Activated naive CD4-positive, alpha-beta T cell treated with anti-CD3 and anti-CD28 coated beads for 36 hours (primary cell): Measurements from ENCODE around the gene CAMK2D. TPM values are rescaled to one million over a fixed set of nuclear protein-coding genes. Genes with fewer than 3 reads are reported as not detected.

Source experiments
- CTCF ChIA-PET: fragments of 350-600 bp; sonication (Branson Sonifier 250); formaldehyde crosslinking; loops from one replicate; lab custom pipeline; 2021; ENCODE audit warnings: antibody characterized with exemption; lab: Charles Lee
- DNase-seq: peaks from one replicate; pipeline ENCODE4 v3.0.0-alpha.2; 2020
- H3K27ac Mint-ChIP-seq: one replicate; pipeline ENCODE4 v1.8.0; 2021; ENCODE audit warnings: mild to moderate bottlenecking, mixed read lengths
- H3K27me3 Mint-ChIP-seq: one replicate; pipeline ENCODE4 v1.8.0; 2021; ENCODE audit warnings: low read depth, mixed read lengths
- H3K36me3 Mint-ChIP-seq: one replicate; pipeline ENCODE4 v1.8.0; 2021; ENCODE audit warnings: low read depth, mixed read lengths
- H3K4me1 Mint-ChIP-seq: one replicate; pipeline ENCODE4 v1.8.0; 2021; ENCODE audit warnings: low read depth, mixed read lengths
- H3K4me3 Mint-ChIP-seq: one replicate; pipeline ENCODE4 v1.8.0; 2021; ENCODE audit warnings: mild to moderate bottlenecking, moderate library complexity, mixed read lengths
- H3K9me3 Mint-ChIP-seq: one replicate; pipeline ENCODE4 v1.8.0; 2021; ENCODE audit warnings: mixed read lengths
- intact Hi-C: fragments of 100-400 bp; cut with micrococcal nuclease; formaldehyde crosslinking; loops from one replicate; pipeline ENCODE4 v1.15.1; 2023
- total RNA-seq, 2 experiments: library from RNA; stranded (reverse); gene quantifications; one replicate each; pipeline ENCODE4 v1.2.3, GENCODE V29; 2021

Gene CAMK2D
- total RNA-seq, 2 experiments from 2014 or later, result 75.7 to 78.3 TPM

DNA sequence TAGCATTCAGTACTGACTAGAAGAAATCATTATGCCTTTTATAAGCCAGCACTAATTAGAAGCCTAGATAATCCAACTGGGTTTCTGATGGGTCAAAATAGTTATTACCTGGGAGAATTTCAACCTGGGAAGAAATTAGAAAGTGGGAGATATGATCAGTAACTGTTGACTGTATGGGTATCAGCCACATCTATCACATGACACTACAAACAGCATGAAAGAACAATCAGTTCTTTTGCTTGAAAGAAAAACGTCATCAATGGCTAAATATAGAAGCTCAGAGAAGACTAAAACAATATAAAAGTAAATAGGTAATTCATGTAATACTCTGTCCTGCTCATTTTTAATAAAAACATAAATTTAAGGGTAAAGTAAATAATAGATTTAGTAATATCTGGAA lies 145.1 kb downstream of the CAMK2D start:
- Mint-ChIP-seq H3K4me3 (no peak overlapping the region), H3K27me3 (no peaks in the 10 kb centered on the region), H3K27ac (no peak overlapping the region), H3K36me3 (peaks cover 3% of the 10 kb centered on the region), H3K4me1 (peaks cover 20% of the 10 kb centered on the region), H3K9me3 (no peaks in the 10 kb centered on the region)
- no peak for DNase-seq
- intact Hi-C loops, result no loop called here
- CTCF ChIA-PET, result interaction anchor here (0.6 to 0.9 kb wide), 2 partner anchors 68 to 116 kb away, joined by 3 read pairs; no protein-coding TSS in a partner anchor

DNA sequence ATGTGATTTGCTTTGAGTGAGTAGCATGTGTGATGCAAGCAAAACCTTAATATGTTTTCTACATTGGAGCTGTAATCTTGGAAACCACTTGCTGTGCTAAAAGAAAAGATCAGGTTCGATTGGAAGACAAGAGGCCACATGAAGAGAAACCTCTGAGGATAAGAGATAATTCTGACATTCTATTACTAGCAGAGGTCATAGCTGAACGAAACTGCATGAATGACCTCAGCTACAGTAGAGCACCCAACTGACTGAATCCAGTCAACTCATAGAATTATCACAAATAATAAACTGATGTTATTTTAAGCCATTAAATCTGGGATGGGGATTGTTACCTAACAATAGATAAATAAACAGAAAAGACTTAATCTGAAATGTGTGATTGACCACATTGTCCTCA lies 147.1 kb downstream of the CAMK2D start:
- Mint-ChIP-seq H3K27ac (no peak overlapping the region), H3K36me3 (peaks cover 10% of the 10 kb centered on the region), H3K9me3 (no peaks in the 10 kb centered on the region), H3K27me3 (no peaks in the 10 kb centered on the region), H3K4me3 (no peak overlapping the region), H3K4me1 (peaks cover 18% of the 10 kb centered on the region)
- DNase-seq, result no peak
- intact Hi-C loops, result no loop called here
- CTCF ChIA-PET, result interaction anchor here (0.7 kb wide), 1 partner anchor 30 kb away, joined by 3 read pairs; no protein-coding TSS in a partner anchor

DNA sequence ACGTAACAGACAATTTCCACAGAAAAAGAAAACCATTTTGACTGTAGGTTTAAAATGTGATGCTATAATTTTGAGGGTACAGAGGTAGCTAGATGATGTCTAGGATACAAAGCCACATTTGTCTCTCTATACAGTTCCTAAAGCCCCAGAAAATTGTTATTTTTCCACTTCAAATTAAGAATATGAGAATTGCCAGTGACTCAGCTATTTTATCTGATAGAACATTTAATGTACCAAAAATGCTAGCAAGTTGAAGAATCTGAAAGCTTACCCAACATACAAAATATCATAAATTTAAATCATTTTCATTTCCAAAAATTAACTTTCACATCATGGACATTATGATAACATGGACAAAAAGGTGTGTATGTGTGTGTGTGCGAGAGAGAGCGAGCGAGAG lies 148.0 kb downstream of the CAMK2D start:
- H3K4me3 Mint-ChIP-seq, result no peak overlapping the region
- peaks cover 19% of the 10 kb centered on the region for H3K4me1 Mint-ChIP-seq
- H3K9me3 Mint-ChIP-seq, result no peaks in the 10 kb centered on the region
- no peaks in the 10 kb centered on the region for H3K27me3 Mint-ChIP-seq
- CTCF ChIA-PET, result no interaction called here
- intact Hi-C loops, result no loop called here
- H3K27ac Mint-ChIP-seq, result no peak overlapping the region
- peaks cover 15% of the 10 kb centered on the region for H3K36me3 Mint-ChIP-seq
- DNase-seq, result no peak

DNA sequence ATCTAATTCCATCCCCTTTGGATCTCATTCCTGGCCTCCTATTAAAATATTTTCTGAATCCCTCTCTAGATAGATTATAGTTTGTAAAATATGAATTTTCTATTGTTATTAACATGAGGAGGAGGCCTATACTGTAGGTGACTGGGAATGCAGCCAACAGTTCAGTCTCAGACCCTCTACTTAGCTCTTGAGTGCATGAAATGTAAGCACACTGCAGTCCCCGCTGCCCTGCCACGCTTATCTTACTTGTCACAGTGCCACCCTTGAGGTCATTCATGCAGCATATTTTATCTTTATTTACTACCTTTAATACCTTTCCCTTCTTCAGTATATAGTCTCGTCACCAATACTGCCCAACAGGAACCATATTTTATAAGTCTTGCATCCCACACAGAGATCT lies 151.0 kb downstream of the CAMK2D start:
- intact Hi-C loops, result no loop called here
- no peaks in the 10 kb centered on the region for H3K27me3 Mint-ChIP-seq
- H3K4me3 Mint-ChIP-seq, result no peak overlapping the region
- no peak for DNase-seq
- H3K4me1 Mint-ChIP-seq, result peaks cover 31% of the 10 kb centered on the region
- H3K9me3 Mint-ChIP-seq, result no peaks in the 10 kb centered on the region
- H3K27ac Mint-ChIP-seq, result no peak overlapping the region
- H3K36me3 Mint-ChIP-seq, result peaks cover 41% of the 10 kb centered on the region
- CTCF ChIA-PET, result no interaction called here

DNA sequence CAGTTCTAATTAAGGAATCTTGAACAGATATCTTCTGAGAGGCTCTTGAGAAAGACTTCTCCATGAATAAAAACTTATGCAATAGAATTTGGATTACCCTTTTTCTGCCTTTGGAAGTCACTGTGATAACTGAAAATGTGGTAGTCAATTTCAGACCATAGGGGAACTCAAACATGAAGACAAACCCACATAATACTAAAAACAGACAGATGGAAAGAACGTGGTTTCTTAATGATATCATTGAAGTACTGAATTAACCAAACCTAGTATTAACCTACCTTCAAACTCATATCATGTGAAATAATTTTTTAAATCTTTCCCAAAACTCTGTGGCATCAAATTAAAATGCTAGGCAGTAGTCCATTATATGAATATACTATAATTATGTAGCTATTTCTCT lies 153.5 kb downstream of the CAMK2D start:
- H3K4me3 Mint-ChIP-seq, result no peak overlapping the region
- CTCF ChIA-PET, result no interaction called here
- H3K4me1 Mint-ChIP-seq, result peaks cover 29% of the 10 kb centered on the region
- no peak overlapping the region for H3K27ac Mint-ChIP-seq
- H3K36me3 Mint-ChIP-seq, result peaks cover 47% of the 10 kb centered on the region
- intact Hi-C loops, result loop anchor here (2.0 kb wide), 1 partner anchor 61 kb away; no protein-coding TSS in a partner anchor
- no peaks in the 10 kb centered on the region for H3K27me3 Mint-ChIP-seq
- DNase-seq, result no peak
- peaks cover 5% of the 10 kb centered on the region for H3K9me3 Mint-ChIP-seq

DNA sequence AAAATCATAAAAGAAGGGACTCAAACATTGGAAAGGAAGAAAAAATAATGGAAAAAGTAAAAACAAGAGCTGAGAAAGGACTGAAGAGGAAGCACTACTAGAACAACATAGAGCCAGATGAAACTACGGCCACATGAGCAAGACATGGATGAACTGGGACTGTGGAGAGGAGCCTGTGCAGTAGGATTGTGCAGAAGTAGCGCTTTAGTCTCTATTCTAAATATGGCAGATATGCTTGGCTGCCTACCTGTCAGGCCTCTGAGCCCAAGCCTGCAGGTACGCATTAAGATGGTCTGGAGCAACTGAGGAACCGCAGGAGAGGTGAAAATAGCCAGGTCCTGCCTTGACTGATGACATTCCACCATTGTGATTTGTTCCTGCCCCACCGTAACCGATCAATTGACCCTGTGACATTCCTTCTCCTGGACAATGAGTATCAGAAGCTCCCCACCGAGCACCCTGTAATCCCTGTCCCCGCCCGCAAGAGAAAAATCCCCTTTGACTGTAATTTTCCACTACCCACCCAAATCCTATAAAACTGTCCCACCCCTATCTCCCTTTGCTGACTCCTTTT lies 154.3 kb downstream of the CAMK2D start:
- Mint-ChIP-seq H3K4me3 (no peak overlapping the region), H3K4me1 (peaks cover 31% of the 10 kb centered on the region), H3K27me3 (no peaks in the 10 kb centered on the region), H3K9me3 (peaks cover 5% of the 10 kb centered on the region), H3K36me3 (peaks cover 52% of the 10 kb centered on the region), H3K27ac (no peak overlapping the region)
- intact Hi-C loops, result no loop called here
- DNase-seq, result no peak
- CTCF ChIA-PET, result no interaction called here

DNA sequence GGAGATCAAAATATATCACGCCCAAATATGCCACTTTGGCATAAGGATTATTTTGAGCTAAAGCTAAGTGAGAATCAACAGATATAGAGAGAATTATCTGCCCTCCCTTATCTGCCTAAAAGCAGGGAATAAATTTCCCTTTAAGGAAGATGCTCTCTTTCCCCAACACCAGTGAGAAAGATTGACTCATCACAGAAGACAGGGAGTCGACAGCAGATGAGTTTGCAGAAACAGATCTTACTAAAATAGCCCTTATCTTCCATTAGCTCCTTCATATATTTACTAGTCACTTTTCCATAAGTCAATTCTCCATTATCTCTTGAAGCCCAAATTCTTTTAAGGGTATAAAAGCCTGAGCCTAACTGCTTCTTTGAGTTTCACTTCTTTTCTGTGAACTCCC lies 156.6 kb downstream of the CAMK2D start:
- Mint-ChIP-seq H3K4me3 (no peak overlapping the region), H3K36me3 (peaks cover 52% of the 10 kb centered on the region), H3K4me1 (peaks cover 37% of the 10 kb centered on the region), H3K27me3 (no peaks in the 10 kb centered on the region), H3K9me3 (peaks cover 5% of the 10 kb centered on the region), H3K27ac (no peak overlapping the region)
- intact Hi-C loops, result no loop called here
- CTCF ChIA-PET, result no interaction called here
- DNase-seq, result no peak

DNA sequence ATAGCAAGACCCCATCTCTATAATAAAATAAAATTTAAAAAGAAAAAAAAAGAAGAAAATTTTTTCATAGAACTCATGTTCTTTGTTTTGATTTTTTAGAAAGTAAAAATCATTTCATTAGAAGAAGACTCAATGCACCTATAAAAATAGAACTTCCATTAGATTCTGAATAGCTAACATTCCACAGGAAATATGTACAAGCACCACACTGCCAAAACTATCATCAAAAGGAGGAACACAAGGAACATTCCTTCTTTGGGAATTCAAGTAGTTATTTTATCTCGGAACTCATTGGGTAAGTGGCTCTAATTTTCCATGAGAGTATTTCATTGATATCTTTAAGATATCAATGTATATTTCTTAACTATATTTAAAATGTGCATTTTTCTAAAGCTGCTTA lies 157.6 kb downstream of the CAMK2D start:
- CTCF ChIA-PET, result interaction anchor here (0.6 kb wide), 1 partner anchor 70 kb away, joined by 3 read pairs; no protein-coding TSS in a partner anchor
- Mint-ChIP-seq H3K27ac (no peak overlapping the region), H3K9me3 (peaks cover 5% of the 10 kb centered on the region), H3K4me1 (peaks cover 39% of the 10 kb centered on the region), H3K27me3 (no peaks in the 10 kb centered on the region), H3K4me3 (no peak overlapping the region), H3K36me3 (peaks cover 49% of the 10 kb centered on the region)
- intact Hi-C loops, result no loop called here
- DNase-seq, result no peak

DNA sequence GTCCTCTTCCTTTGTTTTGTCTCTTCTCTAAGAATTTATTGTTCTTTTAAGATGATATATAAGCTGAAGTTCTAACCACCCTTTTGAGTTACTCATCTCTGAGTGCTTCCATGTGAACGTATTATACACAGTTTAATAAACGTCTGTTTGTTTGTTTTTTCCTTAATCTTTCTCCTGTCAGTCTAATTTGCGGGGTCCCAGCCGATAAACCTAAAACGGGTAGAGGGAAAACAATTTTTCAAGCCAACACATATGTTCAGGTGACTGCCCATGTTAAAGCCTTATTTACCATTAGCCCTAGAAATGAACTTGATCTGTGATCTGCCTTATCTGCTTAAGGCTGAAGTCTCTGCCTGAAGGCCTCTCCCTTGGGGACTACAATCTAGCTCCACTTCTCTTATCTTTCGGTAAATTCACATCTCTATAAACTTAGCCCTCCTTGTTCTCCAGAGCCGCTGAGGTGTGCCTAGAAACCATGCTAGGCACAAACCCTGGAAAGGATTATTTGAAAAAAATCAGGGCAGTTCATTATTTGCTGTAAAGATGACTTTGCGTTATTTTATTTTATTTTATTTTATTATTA lies 158.8 kb downstream of the CAMK2D start:
- Mint-ChIP-seq H3K27ac (no peak overlapping the region), H3K4me1 (peaks cover 36% of the 10 kb centered on the region), H3K9me3 (peaks cover 5% of the 10 kb centered on the region), H3K27me3 (no peaks in the 10 kb centered on the region), H3K36me3 (peaks cover 44% of the 10 kb centered on the region), H3K4me3 (no peak overlapping the region)
- DNase-seq, result no peak
- intact Hi-C loops, result no loop called here
- CTCF ChIA-PET, result interaction anchor here (0.5 kb wide), 1 partner anchor 62 kb away, joined by 3 read pairs; no protein-coding TSS in a partner anchor

DNA sequence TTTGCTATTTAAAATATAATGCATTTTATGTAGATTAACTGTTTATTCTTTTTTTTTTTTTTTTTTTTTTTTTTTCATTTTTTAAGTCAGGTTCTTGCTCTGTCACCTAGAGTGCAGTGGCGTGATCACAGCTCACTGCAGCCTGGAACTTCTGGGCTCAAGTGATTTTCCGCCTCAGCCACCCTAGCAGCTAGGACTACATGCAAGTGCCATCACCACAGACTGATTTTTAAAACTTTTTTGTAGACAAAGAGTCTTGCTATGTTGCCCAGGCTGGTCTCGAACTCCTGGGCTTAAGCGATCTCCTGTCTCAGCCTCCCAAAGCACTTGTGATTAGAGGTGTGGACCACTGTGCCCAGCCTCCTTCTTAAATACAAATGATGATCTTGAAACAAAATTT lies 159.9 kb downstream of the CAMK2D start:
- Mint-ChIP-seq H3K9me3 (peaks cover 5% of the 10 kb centered on the region), H3K36me3 (peaks cover 40% of the 10 kb centered on the region), H3K4me1 (peaks cover 30% of the 10 kb centered on the region), H3K4me3 (no peak overlapping the region), H3K27ac (no peak overlapping the region), H3K27me3 (no peaks in the 10 kb centered on the region)
- no peak for DNase-seq
- CTCF ChIA-PET, result no interaction called here
- intact Hi-C loops, result no loop called here

DNA sequence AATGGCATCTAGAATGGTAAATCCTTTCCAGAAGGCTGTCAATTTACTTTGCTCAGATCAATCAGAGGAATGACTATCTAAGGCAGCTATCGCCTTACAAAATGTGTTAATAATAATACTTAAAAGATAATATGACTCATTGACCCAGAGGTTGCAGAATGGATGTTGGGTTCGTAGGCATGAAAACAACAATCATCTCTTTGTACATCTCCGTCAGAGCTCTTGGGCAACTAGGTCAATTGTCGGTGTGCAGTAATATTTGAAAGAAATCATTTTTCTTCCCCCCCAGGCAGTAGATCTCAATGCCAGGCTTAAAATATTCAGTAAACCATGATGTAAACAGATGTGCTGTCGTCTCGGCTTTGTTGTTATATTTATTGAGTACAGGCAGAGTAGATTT lies 165.1 kb downstream of the CAMK2D start:
- Mint-ChIP-seq H3K27ac (no peak overlapping the region), H3K4me3 (no peak overlapping the region), H3K27me3 (no peaks in the 10 kb centered on the region), H3K36me3 (peaks cover 47% of the 10 kb centered on the region), H3K4me1 (peaks cover 54% of the 10 kb centered on the region), H3K9me3 (peaks cover 2% of the 10 kb centered on the region)
- intact Hi-C loops, result no loop called here
- CTCF ChIA-PET, result interaction anchor here (0.6 to 1.3 kb wide), 4 partner anchors 34 to 49 kb away, joined by 3 to 5 read pairs (median 4); no protein-coding TSS in a partner anchor
- DNase-seq, result no peak

DNA sequence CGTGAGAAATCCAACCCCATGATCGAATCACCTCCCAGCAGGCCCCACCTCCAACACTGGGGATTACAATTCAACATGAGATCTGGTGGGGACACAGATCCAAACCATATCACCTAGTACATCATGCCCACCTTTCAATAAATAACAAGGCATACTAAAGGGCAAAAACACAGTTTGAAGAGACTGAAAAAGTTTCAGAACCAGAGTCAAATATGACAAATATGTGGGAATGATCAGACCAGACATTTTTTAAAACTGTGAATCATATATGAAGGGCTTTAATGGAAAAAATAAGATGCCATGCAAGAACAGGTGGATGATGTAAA lies 167.3 kb downstream of the CAMK2D start:
- H3K4me1 Mint-ChIP-seq, result peaks cover 52% of the 10 kb centered on the region

More for the DNA sequence above, 167.3 kb downstream of the CAMK2D start:
- Mint-ChIP-seq H3K4me3 (no peak overlapping the region), H3K36me3 (peaks cover 44% of the 10 kb centered on the region), H3K9me3 (peaks cover 2% of the 10 kb centered on the region), H3K27ac (no peak overlapping the region), H3K27me3 (no peaks in the 10 kb centered on the region)
- no peak for DNase-seq
- CTCF ChIA-PET, result no interaction called here
- intact Hi-C loops, result no loop called here
